ENCODE data around the gene CLRN3.

DNA sequence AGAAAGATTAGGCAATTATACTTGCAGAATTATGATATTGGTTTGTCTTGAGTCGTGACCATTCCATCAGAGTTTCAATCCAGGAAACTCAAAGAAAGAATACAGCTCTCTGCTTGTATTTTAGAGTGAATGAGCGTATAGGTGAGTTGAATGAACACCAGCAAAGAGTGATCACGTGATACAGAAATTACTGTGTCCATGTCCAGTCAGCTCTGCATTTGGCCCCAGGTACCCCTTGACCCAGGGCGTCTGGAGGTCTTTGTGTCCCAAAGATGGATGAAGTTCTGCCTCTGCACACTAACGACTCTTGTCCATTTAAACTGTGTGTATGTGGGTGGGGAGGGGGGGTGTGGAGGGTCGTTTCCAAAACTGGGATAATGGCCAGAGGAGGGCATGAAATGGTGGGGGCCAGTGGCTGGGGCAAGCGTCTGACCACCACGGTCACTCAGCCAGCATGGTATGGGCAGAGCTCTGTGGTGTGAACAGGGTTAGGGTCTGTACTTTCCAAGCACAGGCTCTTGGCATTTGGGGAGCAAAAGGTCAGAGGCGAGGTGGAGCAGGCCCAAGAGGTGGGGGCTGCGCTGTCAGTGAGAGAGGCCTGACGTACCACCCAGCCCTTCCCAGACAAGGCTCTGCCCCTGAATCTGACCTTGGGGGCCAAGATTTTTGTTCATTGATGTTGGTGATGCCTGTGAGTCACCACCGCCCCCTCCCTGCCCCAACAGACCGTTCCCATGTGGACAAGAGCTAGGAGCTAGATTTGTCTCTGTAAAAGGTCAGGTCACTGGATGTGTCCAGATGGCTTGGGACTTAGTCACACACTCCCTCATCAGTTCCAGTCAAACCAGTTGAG is 15.6 kb upstream of the CLRN3 start:
- TF ChIP-seq CTCF (IDR thresholded peaks at IDR 0.05) (no peak), EP300 (IDR thresholded peaks at IDR 0.05) (peak in 1 of 2 donors; percentile 56)
